ENCODE data around the gene CORIN. TPM values are rescaled to one million over a fixed set of nuclear protein-coding genes. Genes with fewer than 3 reads are reported as not detected.

The CORIN gene
- total RNA-seq, 3 donors from 2014 or later: 1.6 to 6.4 (median 1.6) TPM

DNA sequence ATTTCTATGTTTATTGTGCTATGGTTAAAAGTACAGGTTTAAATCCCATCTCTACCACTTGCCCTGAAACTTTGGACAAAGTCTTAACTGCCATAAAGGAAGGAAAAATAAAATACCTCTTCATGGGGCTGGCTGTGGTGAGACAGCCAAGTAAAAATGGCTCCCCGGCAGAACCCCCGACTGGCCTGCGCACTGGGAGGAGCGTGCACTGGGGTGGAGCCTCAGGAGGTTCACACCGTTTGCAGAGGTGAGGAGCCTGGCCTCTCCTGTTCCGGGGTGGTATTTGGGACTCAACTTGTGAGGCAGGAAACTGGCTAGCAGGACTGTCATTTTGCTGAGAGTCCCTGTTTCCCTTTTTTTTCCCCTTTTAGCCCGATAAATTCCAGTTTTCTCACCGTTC is 47.8 kb downstream of the CORIN start:
- Histone ChIP-seq H3K36me3 (no peaks in the 10 kb centered on the region), H3K4me1 (no peaks in the 10 kb centered on the region), H3K4me3 (no peak overlapping the region), H3K27ac (no peak overlapping the region), H3K9me3 (peaks cover 0 to 7% of the 10 kb centered on the region in 2 donors), H3K27me3 (no peaks in the 10 kb centered on the region)
- intact Hi-C loops (cut with DNase I; ENCODE audit: low total_unique reads): no loop called here
- TF ChIP-seq POLR2A (IDR thresholded peaks at IDR 0.05): no peak
- TF ChIP-seq POLR2AphosphoS5 (IDR thresholded peaks at IDR 0.05): no peak
- TF ChIP-seq, protein P1, sequence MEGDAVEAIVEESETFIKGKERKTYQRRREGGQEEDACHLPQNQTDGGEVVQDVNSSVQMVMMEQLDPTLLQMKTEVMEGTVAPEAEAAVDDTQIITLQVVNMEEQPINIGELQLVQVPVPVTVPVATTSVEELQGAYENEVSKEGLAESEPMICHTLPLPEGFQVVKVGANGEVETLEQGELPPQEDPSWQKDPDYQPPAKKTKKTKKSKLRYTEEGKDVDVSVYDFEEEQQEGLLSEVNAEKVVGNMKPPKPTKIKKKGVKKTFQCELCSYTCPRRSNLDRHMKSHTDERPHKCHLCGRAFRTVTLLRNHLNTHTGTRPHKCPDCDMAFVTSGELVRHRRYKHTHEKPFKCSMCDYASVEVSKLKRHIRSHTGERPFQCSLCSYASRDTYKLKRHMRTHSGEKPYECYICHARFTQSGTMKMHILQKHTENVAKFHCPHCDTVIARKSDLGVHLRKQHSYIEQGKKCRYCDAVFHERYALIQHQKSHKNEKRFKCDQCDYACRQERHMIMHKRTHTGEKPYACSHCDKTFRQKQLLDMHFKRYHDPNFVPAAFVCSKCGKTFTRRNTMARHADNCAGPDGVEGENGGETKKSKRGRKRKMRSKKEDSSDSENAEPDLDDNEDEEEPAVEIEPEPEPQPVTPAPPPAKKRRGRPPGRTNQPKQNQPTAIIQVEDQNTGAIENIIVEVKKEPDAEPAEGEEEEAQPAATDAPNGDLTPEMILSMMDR (IDR thresholded peaks at IDR 0.05): no peak
- no peak for DNase-seq (ENCODE audit: low spot score in 2 of 2)

DNA sequence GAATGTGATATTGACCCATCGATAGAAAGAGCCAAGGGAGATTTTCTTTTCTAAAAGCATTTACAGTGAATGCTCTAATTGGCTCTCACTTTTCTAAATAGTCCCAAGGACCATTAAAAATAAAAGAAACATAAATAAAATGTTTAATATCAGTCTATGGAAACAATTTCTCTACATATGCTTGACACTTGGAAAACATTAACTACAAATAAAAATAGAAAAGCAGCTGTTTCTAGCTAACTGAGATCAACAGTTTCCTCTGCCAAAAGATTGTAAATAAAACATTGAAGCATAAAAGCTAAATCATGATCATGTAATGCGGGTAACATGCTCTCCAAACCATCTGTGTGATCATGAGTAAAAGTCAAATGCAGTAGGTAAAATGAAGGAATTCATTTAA is 49.7 kb downstream of the CORIN start:
- no peaks in the 10 kb centered on the region for H3K36me3 ChIP-seq
- no peak for DNase-seq (ENCODE audit: low spot score in 2 of 2)
- H3K4me3 ChIP-seq: no peak overlapping the region
- H3K4me1 ChIP-seq: no peaks in the 10 kb centered on the region
- TF ChIP-seq, protein P1 (IDR thresholded peaks at IDR 0.05): no peak
- TF ChIP-seq POLR2A (IDR thresholded peaks at IDR 0.05): no peak
- no peak for TF ChIP-seq POLR2AphosphoS5 (IDR thresholded peaks at IDR 0.05)
- intact Hi-C loops (cut with DNase I; ENCODE audit: low total_unique reads): no loop called here
- H3K9me3 ChIP-seq: peaks cover 0 to 7% of the 10 kb centered on the region in 2 donors
- no peak overlapping the region for H3K27ac ChIP-seq
- no peaks in the 10 kb centered on the region for H3K27me3 ChIP-seq

DNA sequence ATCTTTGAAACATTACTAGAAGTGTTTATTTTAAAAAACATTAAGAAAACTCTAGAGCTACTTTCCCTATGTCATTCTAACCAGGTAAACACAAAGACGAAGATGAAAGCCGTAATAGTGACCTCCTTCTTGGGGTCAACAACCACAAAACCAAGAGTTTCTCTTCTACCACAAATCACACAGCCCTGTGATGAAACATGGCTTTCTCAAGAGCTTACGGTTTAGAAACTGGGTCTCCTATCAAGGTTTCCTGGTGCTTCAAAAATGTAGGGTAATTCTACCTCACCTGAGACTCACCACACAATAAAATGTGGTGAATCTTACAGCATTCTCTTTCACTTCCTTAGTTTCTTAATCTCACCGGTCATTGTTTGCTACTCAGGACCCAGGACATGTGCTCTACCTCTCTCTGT is 50.9 kb downstream of the CORIN start:
- no peak overlapping the region for H3K4me3 ChIP-seq
- H3K36me3 ChIP-seq: no peaks in the 10 kb centered on the region
- no peak for TF ChIP-seq POLR2AphosphoS5 (IDR thresholded peaks at IDR 0.05)
- TF ChIP-seq POLR2A (IDR thresholded peaks at IDR 0.05): no peak
- TF ChIP-seq, protein P1 (IDR thresholded peaks at IDR 0.05): no peak
- H3K4me1 ChIP-seq: no peaks in the 10 kb centered on the region
- peaks cover 0 to 7% of the 10 kb centered on the region in 2 donors for H3K9me3 ChIP-seq
- intact Hi-C loops (cut with DNase I; ENCODE audit: low total_unique reads): no loop called here
- no peak overlapping the region for H3K27ac ChIP-seq
- H3K27me3 ChIP-seq: no peaks in the 10 kb centered on the region
- no peak for DNase-seq (ENCODE audit: low spot score in 2 of 2)

DNA sequence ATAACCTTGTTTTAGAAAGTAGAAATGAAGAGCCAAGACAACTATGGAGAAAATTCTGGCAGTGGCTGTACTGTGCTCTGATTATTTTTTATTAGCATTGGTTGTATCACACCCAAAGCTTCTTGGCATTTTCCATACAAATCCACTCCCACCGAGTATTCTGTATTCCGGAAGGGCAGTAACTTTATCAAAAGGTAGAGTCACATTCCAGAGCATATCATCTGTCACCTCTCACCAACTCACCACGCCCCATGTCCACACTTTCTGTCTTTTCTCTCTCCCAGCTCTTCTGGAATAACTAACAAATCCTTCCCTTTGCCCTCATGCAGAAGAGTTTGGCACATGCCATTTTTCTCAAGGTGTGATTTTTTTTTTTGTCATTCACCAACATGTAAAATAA is 52.7 kb downstream of the CORIN start:
- TF ChIP-seq POLR2A (IDR thresholded peaks at IDR 0.05): no peak
- intact Hi-C loops (cut with DNase I; ENCODE audit: low total_unique reads): no loop called here

DNA sequence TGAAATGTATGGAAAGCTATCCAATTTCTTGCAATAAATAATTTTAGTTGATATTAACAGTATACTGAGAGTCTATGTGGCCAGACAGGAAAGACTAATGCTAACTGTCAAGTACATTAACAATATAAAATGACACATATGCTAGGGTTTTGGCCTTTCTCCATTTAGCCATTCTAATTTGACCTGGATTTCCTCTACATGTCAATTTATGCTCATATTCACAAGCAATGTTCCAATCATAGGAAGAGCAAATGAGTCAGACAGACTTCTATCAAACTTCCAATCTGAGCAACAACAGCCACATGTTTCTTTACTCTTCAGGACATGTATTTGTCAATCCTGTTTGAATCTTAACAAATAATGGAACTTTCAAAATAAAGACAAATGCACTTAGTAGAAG is 53.6 kb downstream of the CORIN start:
- intact Hi-C loops (cut with DNase I; ENCODE audit: low total_unique reads): no loop called here

More for the DNA sequence above, 52.7 kb downstream of the CORIN start:
- no peak for DNase-seq (ENCODE audit: low spot score in 2 of 2)
- no peak overlapping the region for H3K27ac ChIP-seq
- no peaks in the 10 kb centered on the region for H3K4me1 ChIP-seq
- no peaks in the 10 kb centered on the region for H3K27me3 ChIP-seq
- no peaks in the 10 kb centered on the region for H3K36me3 ChIP-seq
- peaks cover 0 to 10% of the 10 kb centered on the region in 2 donors for H3K9me3 ChIP-seq
- H3K4me3 ChIP-seq: no peak overlapping the region

More for the DNA sequence above, 53.6 kb downstream of the CORIN start:
- Histone ChIP-seq H3K4me3 (no peak overlapping the region), H3K4me1 (no peaks in the 10 kb centered on the region), H3K27ac (no peak overlapping the region), H3K27me3 (no peaks in the 10 kb centered on the region), H3K9me3 (peaks cover 0 to 10% of the 10 kb centered on the region in 2 donors), H3K36me3 (no peaks in the 10 kb centered on the region)
- TF ChIP-seq, protein P1 (IDR thresholded peaks at IDR 0.05): no peak
- TF ChIP-seq POLR2A (IDR thresholded peaks at IDR 0.05) (no peak), POLR2AphosphoS5 (IDR thresholded peaks at IDR 0.05) (no peak)
- no peak for DNase-seq (ENCODE audit: low spot score in 2 of 2)

All from breast epithelium (tissue), 4 donors.